Fibroblast of skin of right quadriceps (primary cell): ENCODE data around the gene DBNDD2.
A peak's percentile ranks its signal among the peaks of the same experiment; 100 is the strongest.

ENCODE experiments used
- DNase-seq: peaks from one replicate; pipeline ENCODE4 v3.0.0-alpha.2; 2013

DBNDD2 gene

GRCh38 chr20:45387274-45387673 lies 20.8 kb upstream of the DBNDD2 start:
- DNase-seq, result no peak

- DNase-seq, result no peak
Measured at GRCh38 chr20:45390931-45391330, 17.2 kb upstream of the DBNDD2 start.

- no peak for DNase-seq
Measured at GRCh38 chr20:45391559-45391958, 16.5 kb upstream of the DBNDD2 start.

- DNase-seq, result no peak
Measured at GRCh38 chr20:45392733-45393132, 15.4 kb upstream of the DBNDD2 start.

- DNase-seq, result no peak
Measured at GRCh38 chr20:45394221-45395113, 13.6 kb upstream of the DBNDD2 start.

- DNase-seq, result no peak
Measured at GRCh38 chr20:45395114-45395415, 13.0 kb upstream of the DBNDD2 start.

- DNase-seq, result no peak
Measured at GRCh38 chr20:45399018-45399417, 9.1 kb upstream of the DBNDD2 start.

GRCh38 chr20:45400346-45401031 lies 7.6 kb upstream of the DBNDD2 start:
- no peak for DNase-seq

GRCh38 chr20:45402946-45403345 lies 5.1 kb upstream of the DBNDD2 start:
- no peak for DNase-seq

- DNase-seq, result no peak
Measured at GRCh38 chr20:45404438-45404837, 3.7 kb upstream of the DBNDD2 start.

- peak; percentile 7 for DNase-seq
Measured at GRCh38 chr20:45405571-45406259, 2.4 kb upstream of the DBNDD2 start.

- DNase-seq, result peak; percentile 32
Measured at GRCh38 chr20:45406260-45407066, 1.6 kb upstream of the DBNDD2 start.

GRCh38 chr20:45407067-45407745 lies 883 bp upstream of the DBNDD2 start:
- DNase-seq, result peak; percentile 17

GRCh38 chr20:45408646-45409213 lies 641 bp downstream of the DBNDD2 start:
- DNase-seq, result no peak

- no peak for DNase-seq
Measured at GRCh38 chr20:45409521-45410272, 1.6 kb downstream of the DBNDD2 start.

- no peak for DNase-seq
Measured at GRCh38 chr20:45410887-45411286, 2.8 kb downstream of the DBNDD2 start.

- DNase-seq, result no peak
Measured at GRCh38 chr20:45412653-45413052, 4.6 kb downstream of the DBNDD2 start.

- DNase-seq, result no peak
Measured at GRCh38 chr20:45413479-45413878, 5.4 kb downstream of the DBNDD2 start.

GRCh38 chr20:45415822-45416637 lies 7.9 kb downstream of the DBNDD2 start, which contains the start of gene PIGT:
Gene PIGT (plus strand): TSS chr20:45416141. CDS start chr20:45416157, 16 bp downstream.
- peak; percentile 80 for DNase-seq

- no peak for DNase-seq
Measured at GRCh38 chr20:45416917-45417316, 8.8 kb downstream of the DBNDD2 start.
